GM06990 (cell line): Measurements from ENCODE around the gene TPP2.

Experiments used
- DNase-seq: peaks from one replicate; pipeline ENCODE4 v3.0.0-alpha.2; 2011; ENCODE audit not compliant: insufficient read length; ENCODE audit errors: extremely low read depth
- H3K27me3 ChIP-seq: replicated peaks from 2 replicates; pipeline ENCODE4 v1.6.0; 2011; ENCODE audit warnings: low read length; ENCODE audit not compliant: control insufficient read depth, insufficient read depth
- H3K36me3 ChIP-seq: 2 replicates; pipeline ENCODE4 v1.5.1; 2011; ENCODE audit warnings: low read length; ENCODE audit not compliant: control insufficient read depth, insufficient read depth
- H3K4me3 ChIP-seq: replicated peaks from 2 replicates; pipeline ENCODE4 v1.5.1; 2011; ENCODE audit warnings: low read depth, mild to moderate bottlenecking, control low read depth, low read length
- CTCF ChIP-seq: IDR thresholded peaks from 2 replicates; pipeline ENCODE4 v1.5.1; 2011; ENCODE audit warnings: low read length, control low read depth, mild to moderate bottlenecking, inconsistent platforms; ENCODE audit not compliant: insufficient read depth, poor library complexity, severe bottlenecking

Gene TPP2

GRCh38 chr13:102586615-102587014, 10.2 kb upstream of the TPP2 start:
- TF ChIP-seq CTCF, result no peak
- no peak for DNase-seq
- H3K27me3 ChIP-seq, result no peaks in the 10 kb centered on the region
- no peaks in the 10 kb centered on the region for H3K36me3 ChIP-seq
- no peak overlapping the region for H3K4me3 ChIP-seq

- no peak for TF ChIP-seq CTCF
- no peak for DNase-seq
- no peak overlapping the region for H3K4me3 ChIP-seq
- no peaks in the 10 kb centered on the region for H3K36me3 ChIP-seq
- no peaks in the 10 kb centered on the region for H3K27me3 ChIP-seq
Measured at GRCh38 chr13:102587916-102588315, 8.9 kb upstream of the TPP2 start.

GRCh38 chr13:102589301-102589822, 7.4 kb upstream of the TPP2 start:
- H3K27me3 ChIP-seq, result no peaks in the 10 kb centered on the region
- DNase-seq, result no peak
- H3K36me3 ChIP-seq, result no peaks in the 10 kb centered on the region
- TF ChIP-seq CTCF, result no peak
- no peak overlapping the region for H3K4me3 ChIP-seq

- Histone ChIP-seq H3K27me3 (no peaks in the 10 kb centered on the region), H3K4me3 (peak overlapping the region; percentile 77), H3K36me3 (no peaks in the 10 kb centered on the region)
- TF ChIP-seq CTCF, result peak; percentile 82
- peak; percentile 74 for DNase-seq
Measured at GRCh38 chr13:102591988-102592781, 4.6 kb upstream of the TPP2 start.

GRCh38 chr13:102593466-102593865, 3.3 kb upstream of the TPP2 start:
- no peak overlapping the region for H3K4me3 ChIP-seq
- DNase-seq, result no peak
- no peaks in the 10 kb centered on the region for H3K27me3 ChIP-seq
- TF ChIP-seq CTCF, result no peak
- H3K36me3 ChIP-seq, result no peaks in the 10 kb centered on the region
